Stromal cell of bone marrow (primary cell): ENCODE data around the gene EGLN2.
"Not testable (repeated sequence)": the region's sequence is repeated elsewhere in the genome, so short reads cannot be mapped to it uniquely, and the experiment has no call there.

Experiments
- DNase-seq: peaks from one replicate; pipeline ENCODE4 v3.0.0-alpha.2; 2012; ENCODE audit warnings: low read depth

The EGLN2 gene

GRCh38 chr19:40819479-40820234, 20.7 kb downstream of the EGLN2 start:
- DNase-seq, result not testable (repeated sequence)

DNA sequence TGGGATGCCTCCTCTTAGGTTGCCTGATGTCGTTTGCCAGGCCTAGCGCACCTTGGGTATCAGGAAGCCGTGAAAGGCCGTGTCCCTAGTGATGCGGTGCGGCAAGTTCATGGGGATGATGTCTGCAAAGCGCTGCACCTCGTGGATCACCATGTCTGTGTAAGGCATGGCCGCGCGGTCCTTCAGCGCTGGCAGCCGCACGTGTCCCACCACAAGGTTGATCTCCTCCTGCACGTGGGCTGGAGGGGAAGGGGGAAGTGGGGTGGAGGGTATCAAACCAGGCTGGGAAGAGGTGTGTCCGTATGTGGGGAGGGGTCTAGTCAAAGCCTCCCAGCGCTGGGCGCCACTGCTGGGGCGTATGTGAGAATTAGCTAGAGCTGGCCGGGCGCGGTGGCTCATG, 23.2 kb downstream of the EGLN2 start:
- DNase-seq, result no peak

- DNase-seq, result not testable (repeated sequence)
Observed at GRCh38 chr19:40822704-40823553, 23.9 kb downstream of the EGLN2 start.

- DNase-seq, result not testable (repeated sequence)
Observed at GRCh38 chr19:40824916-40825315, 25.9 kb downstream of the EGLN2 start.

GRCh38 chr19:40825460-40826095, 26.6 kb downstream of the EGLN2 start:
- DNase-seq, result not testable (repeated sequence)

DNA sequence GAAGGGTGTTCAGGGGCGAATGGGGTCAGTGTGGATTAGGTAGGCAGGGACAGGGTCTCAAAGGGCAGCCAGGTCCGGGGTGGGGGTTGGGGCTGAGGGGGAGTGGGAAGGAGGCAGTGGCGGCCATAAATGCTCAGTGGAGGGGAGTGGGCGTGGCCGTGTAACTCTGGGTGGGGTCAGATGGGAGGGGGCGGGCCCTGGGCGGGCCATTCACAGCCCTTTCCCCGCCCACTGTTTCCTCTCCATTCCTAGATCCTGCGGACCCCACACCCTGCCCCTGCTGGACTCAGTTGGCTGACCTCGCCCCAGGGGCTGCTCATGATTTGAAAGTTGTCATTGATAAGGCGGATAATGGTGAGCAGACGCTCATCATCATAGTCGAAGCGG, 27.3 kb downstream of the EGLN2 start:
- not testable (repeated sequence) for DNase-seq

DNA sequence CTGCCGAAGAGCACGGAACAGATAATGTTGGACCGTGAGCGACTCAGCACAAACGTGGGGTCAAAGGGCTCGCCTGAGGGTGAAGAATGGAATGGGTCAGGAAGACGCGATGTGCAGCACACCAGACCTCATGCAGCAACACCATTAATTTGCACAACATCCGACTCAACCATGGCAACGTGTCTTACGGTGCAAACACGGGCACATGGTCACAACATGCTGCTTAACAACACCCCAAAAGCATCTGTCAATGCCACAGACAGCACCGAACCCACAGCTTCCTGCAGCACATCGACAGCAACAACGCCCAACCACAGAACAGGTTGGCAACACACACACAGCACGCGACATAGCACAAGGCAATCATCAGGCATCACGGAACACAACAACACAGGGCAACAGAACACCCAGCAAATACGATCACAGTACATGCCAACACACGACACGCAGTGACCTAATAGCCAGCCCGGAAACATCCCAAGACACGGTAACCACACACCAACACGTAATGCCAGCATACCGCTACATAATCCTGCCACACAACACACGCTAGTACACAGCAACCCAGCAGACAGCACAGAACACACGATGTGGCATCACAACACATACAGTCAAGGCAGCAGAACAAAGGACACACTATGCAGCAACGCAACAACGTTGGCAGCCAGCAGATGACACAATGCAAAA, 27.9 kb downstream of the EGLN2 start:
- DNase-seq, result not testable (repeated sequence)

DNA sequence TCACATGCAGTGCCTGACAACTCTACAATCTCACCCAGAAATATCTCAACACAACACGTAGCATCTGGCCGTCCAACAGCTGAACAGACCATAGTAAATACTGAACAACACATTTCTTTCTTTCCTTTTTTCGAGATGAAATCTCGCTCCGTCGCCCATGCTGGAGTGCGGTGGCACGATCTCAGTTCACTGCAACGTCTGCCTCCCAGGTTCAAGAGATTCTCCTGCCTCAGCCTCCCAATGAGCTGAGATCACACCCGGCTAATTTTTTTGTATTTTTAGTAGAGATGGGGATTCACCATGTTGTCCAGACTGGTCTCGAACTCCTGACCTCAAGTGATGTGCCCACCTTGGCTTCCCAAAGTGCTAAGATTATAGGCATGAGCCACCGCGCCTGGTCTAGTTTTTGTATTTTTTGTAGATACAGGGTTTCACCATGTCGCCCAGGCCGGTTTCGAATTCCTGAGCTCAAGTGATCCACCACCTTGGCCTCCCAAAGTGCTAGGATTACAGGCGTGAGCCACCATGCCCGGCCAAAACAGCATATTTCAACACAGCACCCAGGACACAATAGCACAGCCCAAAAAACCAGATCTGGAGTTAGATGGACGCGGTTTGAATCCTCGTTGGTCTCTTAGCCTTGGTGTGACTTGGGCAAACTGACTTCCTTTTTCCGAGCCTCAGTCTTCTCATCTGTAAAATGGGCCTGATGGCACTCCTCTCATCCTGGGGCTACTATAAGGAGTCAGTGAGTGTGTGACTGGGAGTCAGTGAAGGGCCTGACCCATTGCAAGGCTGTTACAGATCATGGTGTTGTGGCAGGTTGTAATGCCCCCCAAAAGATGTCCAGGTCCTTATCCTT, 28.6 kb downstream of the EGLN2 start:
- DNase-seq, result no peak

DNA sequence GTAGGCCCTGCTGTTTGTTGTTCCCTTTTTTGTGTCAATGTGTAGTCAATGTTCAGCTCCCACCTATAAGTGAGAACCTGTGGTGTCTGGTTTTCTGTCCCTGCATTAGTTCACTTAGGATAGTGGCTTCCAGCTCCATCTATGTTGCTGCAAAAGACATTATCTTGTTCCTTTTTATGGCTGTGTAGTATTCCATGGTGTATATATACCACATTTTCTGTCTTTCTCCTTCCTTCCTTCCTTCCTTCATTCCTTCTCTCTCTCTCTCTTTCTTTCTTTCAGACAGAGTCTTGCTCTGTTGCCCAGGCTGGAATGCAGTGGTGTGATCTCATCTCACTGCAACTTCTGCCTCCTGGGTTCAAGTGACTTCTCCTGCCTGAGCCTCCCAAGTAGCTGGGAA, 30.2 kb downstream of the EGLN2 start:
- DNase-seq, result no peak

- not testable (repeated sequence) for DNase-seq
Observed at GRCh38 chr19:40830741-40831140, 31.8 kb downstream of the EGLN2 start.

GRCh38 chr19:40831502-40832430, 32.8 kb downstream of the EGLN2 start:
- peak; percentile 99 for DNase-seq

DNA sequence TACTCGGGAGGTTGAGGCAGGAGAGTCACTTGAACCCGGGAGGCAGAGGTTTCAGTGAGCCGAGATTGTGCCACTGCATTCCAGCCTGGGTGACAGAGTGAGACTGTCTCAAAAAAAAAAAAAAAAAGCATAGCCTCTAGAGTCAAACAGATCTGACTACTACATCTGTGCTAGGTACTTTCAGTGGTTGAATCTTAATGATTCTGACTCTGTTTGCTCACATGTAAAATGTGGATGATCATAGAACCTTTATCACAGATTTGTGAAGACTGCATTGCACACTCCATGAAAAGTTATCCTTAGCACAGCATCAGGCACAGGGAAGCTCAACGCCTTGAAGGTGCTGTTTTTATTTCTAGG, 33.4 kb downstream of the EGLN2 start:
- not testable (repeated sequence) for DNase-seq

DNA sequence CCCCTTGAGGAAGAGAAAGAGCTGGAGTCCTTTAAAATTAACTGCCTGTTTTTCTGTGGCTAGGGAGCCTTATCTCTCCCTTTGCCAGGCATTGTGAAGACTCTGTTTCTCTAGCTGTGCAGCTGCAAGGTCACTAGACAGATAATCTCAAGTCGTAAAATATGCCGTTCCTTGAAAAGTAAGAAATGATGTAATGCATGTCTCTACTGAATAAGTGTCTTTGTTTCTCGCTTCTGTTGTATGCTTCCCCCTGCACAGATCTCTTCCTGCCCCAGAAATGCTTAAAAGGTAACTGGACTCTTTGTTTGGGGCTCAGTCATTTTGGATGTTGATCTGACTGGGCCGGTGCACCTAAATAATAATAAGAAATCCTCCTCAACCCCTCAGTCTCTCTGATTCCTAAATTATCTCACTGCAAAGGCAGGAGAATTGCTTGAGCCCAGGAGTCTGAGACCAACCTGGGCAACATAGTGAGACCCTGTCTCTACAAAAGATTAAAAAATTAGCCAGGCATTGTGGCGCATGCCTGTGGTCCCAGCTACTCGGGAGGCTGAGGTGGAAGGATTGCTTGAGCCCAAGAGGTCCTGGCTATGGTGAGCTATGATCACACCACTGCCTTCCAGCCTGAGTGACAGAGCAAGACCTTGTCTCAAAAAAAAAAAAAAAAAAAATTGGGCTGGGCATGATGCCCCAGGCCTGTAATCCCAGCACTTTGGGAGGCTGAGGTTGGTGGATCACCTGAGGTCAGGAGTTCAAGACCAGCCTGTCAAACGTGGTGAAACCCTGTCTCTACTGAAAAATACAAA, 34.9 kb downstream of the EGLN2 start:
- not testable (repeated sequence) for DNase-seq

GRCh38 chr19:40836754-40837429, 37.9 kb downstream of the EGLN2 start:
- no peak for DNase-seq

GRCh38 chr19:40838477-40838876, 39.5 kb downstream of the EGLN2 start:
- not testable (repeated sequence) for DNase-seq

DNA sequence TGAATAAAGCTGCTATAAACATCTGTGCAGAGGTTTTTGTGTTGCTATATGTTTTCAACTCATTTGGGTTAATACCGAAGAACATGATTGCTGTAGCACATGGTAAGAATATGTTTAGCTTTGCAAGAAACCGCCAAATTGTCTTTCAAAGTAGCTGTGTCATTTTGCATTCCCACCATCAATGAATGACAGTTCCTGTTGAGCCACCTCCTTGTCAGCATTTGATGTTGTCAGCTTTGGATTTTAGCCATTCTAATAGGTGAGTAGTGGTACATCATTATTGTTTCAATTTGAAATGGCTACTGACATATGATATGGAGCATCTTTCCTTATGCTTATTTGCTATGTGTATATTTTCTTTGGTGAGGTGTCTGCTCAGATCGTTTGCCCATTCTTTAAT, 43.0 kb downstream of the EGLN2 start:
- DNase-seq, result not testable (repeated sequence)

DNA sequence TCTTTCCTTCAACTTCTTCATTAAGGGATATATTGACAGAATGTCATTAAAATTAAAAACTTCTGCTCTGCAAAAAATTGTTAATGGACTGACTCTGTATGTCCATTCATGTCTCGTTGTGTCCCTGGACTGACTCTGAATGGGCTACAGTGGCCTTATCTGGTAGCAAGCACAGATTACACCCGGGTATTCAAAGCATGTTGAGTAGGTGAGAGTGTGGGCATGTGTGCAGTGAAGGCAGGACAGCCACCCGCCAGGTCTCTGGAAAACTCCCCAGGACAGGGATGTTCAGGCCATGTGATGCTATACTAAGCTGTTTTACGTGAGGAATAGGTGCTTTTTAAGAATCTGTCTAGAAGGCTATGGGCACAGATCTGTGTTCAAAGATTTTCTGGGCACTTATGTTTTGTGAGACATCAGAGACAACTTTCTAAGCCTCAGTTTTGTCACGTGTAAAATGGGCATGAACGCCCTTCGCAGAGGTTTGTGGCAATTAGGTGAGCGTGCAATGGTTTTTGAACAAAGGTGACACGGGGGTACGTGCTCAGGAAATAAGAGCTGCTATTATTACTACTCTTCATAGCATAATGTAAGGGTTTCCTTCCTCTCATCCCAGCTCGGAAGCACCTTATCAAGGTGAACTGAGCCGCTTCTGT, 44.1 kb downstream of the EGLN2 start:
- not testable (repeated sequence) for DNase-seq

GRCh38 chr19:40843653-40844052, 44.7 kb downstream of the EGLN2 start:
- not testable (repeated sequence) for DNase-seq
